Measurements from ENCODE around the gene ASIP. TPM values are rescaled to one million over a fixed set of nuclear protein-coding genes. Genes with fewer than 3 reads are reported as not detected.
A peak's percentile ranks its signal among the peaks of the same experiment; 100 is the strongest.
"Not testable (repeated sequence)": the region's sequence is repeated elsewhere in the genome, so short reads cannot be mapped to it uniquely, and the experiment has no call there.

The ASIP gene
- total RNA-seq, 1 donor from 2014 or later = 32.6 TPM

DNA sequence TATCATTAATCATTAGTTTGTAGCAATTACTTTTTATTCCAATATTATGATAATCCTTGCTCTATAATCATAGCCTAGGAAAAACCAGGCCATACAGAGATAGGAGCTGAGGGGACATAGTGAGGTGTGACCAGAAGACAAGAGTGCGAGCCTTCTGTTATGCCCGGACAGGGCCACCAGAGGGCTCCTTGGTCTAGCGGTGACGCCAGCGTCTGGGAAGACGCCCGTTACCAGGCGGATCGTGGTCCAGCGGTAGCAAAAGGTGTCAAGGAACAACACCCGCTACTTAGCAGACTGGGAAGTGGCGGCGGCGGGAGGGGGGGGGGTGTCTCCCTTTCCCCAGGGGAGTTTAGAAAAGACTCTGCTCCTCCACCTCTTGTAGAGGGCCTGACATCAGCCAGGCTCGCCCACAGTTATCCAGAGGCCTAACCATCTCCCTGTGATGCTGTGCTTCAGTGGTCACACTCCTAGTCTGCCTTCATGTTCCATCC, 57.1 kb downstream of the ASIP start:
- H3K27me3 ChIP-seq (ENCODE audit: low read depth); DNase-seq; H3K9me3 ChIP-seq (replicated peaks); H3K27ac ChIP-seq (replicated peaks); H3K4me3 ChIP-seq; intact Hi-C loops (cut with micrococcal nuclease): not testable (repeated sequence)
- peaks cover 37% of the 10 kb centered on the region for H3K4me1 ChIP-seq
- peaks cover 16% of the 10 kb centered on the region for H3K36me3 ChIP-seq
- TF ChIP-seq, protein P1, sequence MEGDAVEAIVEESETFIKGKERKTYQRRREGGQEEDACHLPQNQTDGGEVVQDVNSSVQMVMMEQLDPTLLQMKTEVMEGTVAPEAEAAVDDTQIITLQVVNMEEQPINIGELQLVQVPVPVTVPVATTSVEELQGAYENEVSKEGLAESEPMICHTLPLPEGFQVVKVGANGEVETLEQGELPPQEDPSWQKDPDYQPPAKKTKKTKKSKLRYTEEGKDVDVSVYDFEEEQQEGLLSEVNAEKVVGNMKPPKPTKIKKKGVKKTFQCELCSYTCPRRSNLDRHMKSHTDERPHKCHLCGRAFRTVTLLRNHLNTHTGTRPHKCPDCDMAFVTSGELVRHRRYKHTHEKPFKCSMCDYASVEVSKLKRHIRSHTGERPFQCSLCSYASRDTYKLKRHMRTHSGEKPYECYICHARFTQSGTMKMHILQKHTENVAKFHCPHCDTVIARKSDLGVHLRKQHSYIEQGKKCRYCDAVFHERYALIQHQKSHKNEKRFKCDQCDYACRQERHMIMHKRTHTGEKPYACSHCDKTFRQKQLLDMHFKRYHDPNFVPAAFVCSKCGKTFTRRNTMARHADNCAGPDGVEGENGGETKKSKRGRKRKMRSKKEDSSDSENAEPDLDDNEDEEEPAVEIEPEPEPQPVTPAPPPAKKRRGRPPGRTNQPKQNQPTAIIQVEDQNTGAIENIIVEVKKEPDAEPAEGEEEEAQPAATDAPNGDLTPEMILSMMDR (IDR thresholded peaks at IDR 0.05; ENCODE audit: borderline replicate concordance) = peak; percentile 46

DNA sequence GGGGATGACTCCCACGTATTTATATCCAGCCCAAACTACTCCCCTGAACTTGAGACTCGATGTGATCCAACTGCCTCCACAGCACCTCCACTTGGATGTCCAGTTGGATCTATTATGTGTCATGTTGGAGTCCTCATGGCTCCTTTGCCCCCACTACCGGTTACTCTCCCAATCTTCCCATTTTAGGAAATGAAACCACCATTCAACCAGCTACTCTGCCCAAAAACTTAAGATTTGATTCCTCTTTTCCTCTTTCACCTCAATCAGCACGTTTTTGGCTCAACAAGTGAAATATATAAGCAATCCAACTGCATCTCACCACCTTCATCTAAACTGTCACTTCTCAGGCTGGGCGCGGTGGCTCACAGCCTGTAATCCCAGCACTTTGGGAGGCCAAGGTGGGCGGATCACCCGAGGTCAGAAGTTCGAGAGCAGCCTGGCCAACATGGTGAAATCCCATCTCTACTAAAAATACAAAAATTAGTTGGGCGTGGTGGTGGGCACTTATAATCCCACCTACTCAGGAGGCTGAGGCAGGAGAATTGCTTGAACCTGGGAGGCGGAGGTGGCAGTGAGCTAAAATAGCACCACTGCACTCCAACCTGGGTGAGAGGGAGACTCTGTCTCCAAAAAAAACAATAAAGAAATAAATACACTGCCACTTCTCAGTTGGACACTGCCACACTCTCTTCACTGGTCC, 58.5 kb downstream of the ASIP start:
- intact Hi-C loops (cut with micrococcal nuclease) = no loop called here
- peaks cover 3% of the 10 kb centered on the region for H3K36me3 ChIP-seq
- H3K4me3 ChIP-seq = no peak overlapping the region

DNA sequence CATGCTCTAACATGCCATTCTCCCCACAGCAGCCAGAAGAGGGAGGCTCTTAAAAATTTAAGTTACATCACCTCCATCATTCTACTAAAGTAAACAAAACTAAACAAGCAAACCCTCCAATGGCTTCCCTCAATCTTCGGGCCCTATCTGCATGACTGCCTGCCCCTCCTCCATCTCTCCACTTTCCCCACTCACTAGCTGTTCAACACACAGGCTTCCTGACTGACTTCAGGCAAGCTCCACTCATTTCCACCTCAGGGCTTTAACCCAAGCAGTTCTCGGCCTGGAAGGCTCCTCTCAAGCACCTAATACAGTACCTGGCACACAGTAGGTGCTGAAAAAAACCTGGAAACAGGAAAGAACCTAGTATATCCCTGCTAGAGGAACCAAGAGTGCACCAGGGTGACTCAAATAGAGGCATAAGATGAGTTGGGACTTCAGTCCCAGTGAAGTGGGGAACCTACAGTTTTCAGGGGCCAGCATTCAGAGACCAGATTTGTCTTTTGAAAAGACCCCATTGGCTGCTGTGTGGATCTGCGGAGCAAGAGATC, 59.1 kb downstream of the ASIP start:
- H3K9me3 ChIP-seq (replicated peaks) = no peaks in the 10 kb centered on the region
- no peak for DNase-seq
- H3K27me3 ChIP-seq (ENCODE audit: low read depth) = no peaks in the 10 kb centered on the region
- peak overlapping the region; percentile 64 for H3K27ac ChIP-seq (replicated peaks)
- TF ChIP-seq, protein P1 (IDR thresholded peaks at IDR 0.05; ENCODE audit: borderline replicate concordance) = no peak
- H3K36me3 ChIP-seq = no peaks in the 10 kb centered on the region
- intact Hi-C loops (cut with micrococcal nuclease) = no loop called here
- H3K4me3 ChIP-seq = peak overlapping the region; percentile 88
- peaks cover 38% of the 10 kb centered on the region for H3K4me1 ChIP-seq

More for the DNA sequence above, 58.5 kb downstream of the ASIP start:
- DNase-seq = no peak
- Histone ChIP-seq H3K27ac (replicated peaks) (peak overlapping the region; percentile 64), H3K9me3 (replicated peaks) (no peaks in the 10 kb centered on the region), H3K4me1 (peaks cover 38% of the 10 kb centered on the region), H3K27me3 (ENCODE audit: low read depth) (no peaks in the 10 kb centered on the region)
- TF ChIP-seq, protein P1 (IDR thresholded peaks at IDR 0.05; ENCODE audit: borderline replicate concordance) = no peak

DNA sequence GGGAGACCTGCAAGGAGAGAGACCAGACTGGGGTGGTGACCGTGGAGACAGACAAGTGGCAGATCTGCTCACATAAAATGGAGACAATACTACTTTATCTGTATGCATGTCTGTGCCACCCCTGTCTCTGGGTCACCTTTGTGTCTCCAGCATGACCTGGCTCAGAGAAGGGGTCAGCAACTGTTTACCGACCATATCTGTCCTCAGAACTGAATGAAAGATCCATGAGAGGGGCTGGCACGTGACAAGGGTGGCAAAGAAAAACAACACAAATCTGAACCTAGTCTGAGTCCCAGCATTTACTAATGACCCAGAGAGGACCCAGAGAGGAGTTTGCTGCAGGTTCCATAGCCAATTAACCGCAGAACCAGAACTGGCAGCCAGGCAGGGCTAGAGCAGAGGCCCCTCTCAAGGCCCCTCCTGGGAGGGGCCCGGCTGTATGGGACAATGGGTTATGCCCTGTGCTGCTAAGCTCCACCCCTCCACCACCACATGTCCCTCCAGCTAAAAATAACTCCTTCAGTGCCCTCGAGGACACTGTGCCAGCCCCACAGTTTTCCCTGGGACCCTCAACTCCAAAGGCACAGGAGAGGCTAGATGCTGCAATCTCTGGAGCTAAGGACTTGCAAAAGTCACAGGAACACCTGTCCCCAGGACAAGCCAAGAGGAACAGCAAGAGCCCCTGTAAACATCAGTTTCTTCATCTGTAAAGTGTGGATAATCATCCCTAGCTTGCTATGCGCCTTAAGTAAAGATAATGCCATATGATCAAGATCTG, 59.8 kb downstream of the ASIP start:
- Histone ChIP-seq H3K4me3 (peak overlapping the region; percentile 88), H3K9me3 (replicated peaks) (no peaks in the 10 kb centered on the region), H3K27ac (replicated peaks) (peak overlapping the region; percentile 64), H3K36me3 (no peaks in the 10 kb centered on the region), H3K4me1 (peaks cover 38% of the 10 kb centered on the region), H3K27me3 (ENCODE audit: low read depth) (no peaks in the 10 kb centered on the region)
- peak; percentile 28 for DNase-seq
- intact Hi-C loops (cut with micrococcal nuclease) = no loop called here
- TF ChIP-seq, protein P1 (IDR thresholded peaks at IDR 0.05; ENCODE audit: borderline replicate concordance) = no peak

DNA sequence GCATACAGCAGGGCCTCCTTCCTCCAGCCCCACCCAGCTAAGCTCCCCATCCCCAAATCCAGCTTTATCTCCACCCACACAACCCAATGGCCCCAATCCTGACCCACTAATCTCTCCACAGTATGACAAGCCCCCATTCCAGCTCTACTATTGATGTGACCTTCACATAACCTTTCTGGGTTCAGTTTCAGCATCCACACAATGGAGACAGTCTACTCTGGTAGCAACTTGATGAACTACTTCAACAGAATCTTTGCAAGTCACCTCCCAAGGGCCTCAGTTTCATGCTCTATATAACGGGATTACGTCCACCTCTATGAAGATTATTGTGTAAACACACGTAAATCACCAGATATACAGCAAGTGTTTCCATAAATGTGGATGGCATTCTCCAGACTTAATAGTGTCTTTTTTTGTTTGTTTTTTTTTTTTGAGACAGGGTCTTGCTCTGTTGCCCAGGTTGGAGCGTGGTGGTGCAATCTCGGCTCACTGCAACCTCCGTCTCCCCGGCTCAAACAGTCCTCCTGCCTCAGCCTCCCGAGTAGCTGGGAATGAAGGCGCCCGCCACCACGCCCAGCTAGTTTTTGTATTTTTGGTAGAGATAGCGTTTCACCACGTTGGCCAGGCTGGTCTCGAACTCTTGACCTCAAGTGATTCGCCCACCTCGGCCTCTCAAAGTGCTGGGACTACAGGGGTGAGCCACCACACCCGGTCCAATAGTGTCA, 60.5 kb downstream of the ASIP start:
- DNase-seq = no peak
- H3K27ac ChIP-seq (replicated peaks) = peak overlapping the region; percentile 97
- peak overlapping the region; percentile 88 for H3K4me3 ChIP-seq
- intact Hi-C loops (cut with micrococcal nuclease) = no loop called here
- H3K36me3 ChIP-seq = no peaks in the 10 kb centered on the region
- peaks cover 38% of the 10 kb centered on the region for H3K4me1 ChIP-seq
- H3K27me3 ChIP-seq (ENCODE audit: low read depth) = no peaks in the 10 kb centered on the region
- H3K9me3 ChIP-seq (replicated peaks) = no peaks in the 10 kb centered on the region
- TF ChIP-seq, protein P1 (IDR thresholded peaks at IDR 0.05; ENCODE audit: borderline replicate concordance) = no peak
